Activated T-helper 1 cell treated with anti-CD3 and anti-CD28 coated beads, Interleukin-12 subunit alpha, Interleukin-12 subunit beta, Interleukin-2, Interleukin-4 antibody, amounts not matched to agents 30 ng/mL and 10 ng/mL and 1 ng/mL, durations not matched to agents 14 hours and 24 hours and 36 hours (primary cell): ENCODE measurements around the gene ZNF629. TPM values are rescaled to one million over a fixed set of nuclear protein-coding genes. Genes with fewer than 3 reads are reported as not detected.
"Not testable (repeated sequence)": the region's sequence is repeated elsewhere in the genome, so short reads cannot be mapped to it uniquely, and the experiment has no call there.

Source experiments
- DNase-seq: peaks from one replicate; pipeline ENCODE4 v3.0.0; 2021; ENCODE audit warnings: low spot score
- H3K27ac Mint-ChIP-seq: one replicate; pipeline ENCODE4 v1.8.0; 2021; ENCODE audit warnings: mild to moderate bottlenecking, mixed read lengths
- H3K27me3 Mint-ChIP-seq: one replicate; pipeline ENCODE4 v1.8.0; 2022; ENCODE audit warnings: mild to moderate bottlenecking, moderate library complexity, mixed read lengths; ENCODE audit not compliant: insufficient read depth
- H3K36me3 Mint-ChIP-seq: one replicate; pipeline ENCODE4 v1.8.0; 2021; ENCODE audit warnings: low read depth, mixed read lengths
- H3K4me1 Mint-ChIP-seq: one replicate; pipeline ENCODE4 v1.8.0; 2021; ENCODE audit warnings: low read depth, mixed read lengths
- H3K4me3 Mint-ChIP-seq: one replicate; pipeline ENCODE4 v1.8.0; 2021; ENCODE audit warnings: mild to moderate bottlenecking, moderate library complexity, mixed read lengths
- H3K9me3 Mint-ChIP-seq: one replicate; pipeline ENCODE4 v1.8.0; 2021; ENCODE audit warnings: mixed read lengths
- intact Hi-C: fragments of 100-400 bp; cut with micrococcal nuclease; formaldehyde crosslinking; loops from one replicate; pipeline ENCODE4 v1.15.1; 2024
- total RNA-seq: library from RNA; stranded (reverse); gene quantifications from 2 replicates; pipeline ENCODE4 v1.2.3, GENCODE V29; 2022

Gene ZNF629
- 2.7 and 3.2 TPM in 2 replicates for total RNA-seq

GRCh38 chr16:30786936-30787612, at the start of gene ZNF629:
ZNF629 (minus strand) TSS chr16:30787205; CDS start chr16:30784482, 2,723 bp downstream.
- Mint-ChIP-seq H3K4me3 (peak within 1 kb of the TSS; percentile 78), H3K36me3 (no peaks in the 10 kb centered on the region), H3K27ac (no peak within 1 kb of the TSS), H3K9me3 (no peaks in the 10 kb centered on the region), H3K4me1 (no peaks in the 10 kb centered on the region), H3K27me3 (peaks cover 36% of the 10 kb centered on the region)
- intact Hi-C loops = no loop called here
- DNase-seq = no peak

GRCh38 chr16:30834130-30834740, 47.2 kb upstream of the ZNF629 start:
- Mint-ChIP-seq H3K9me3 (no peaks in the 10 kb centered on the region), H3K4me1 (no peaks in the 10 kb centered on the region), H3K4me3 (no peak overlapping the region), H3K27ac (no peak overlapping the region), H3K36me3 (no peaks in the 10 kb centered on the region), H3K27me3 (peaks cover 4% of the 10 kb centered on the region)
- intact Hi-C loops = no loop called here
- DNase-seq = no peak

GRCh38 chr16:30830072-30830417, 43.0 kb upstream of the ZNF629 start:
- intact Hi-C loops = no loop called here
- Mint-ChIP-seq H3K4me1 (no peaks in the 10 kb centered on the region), H3K27ac (no peak overlapping the region), H3K27me3 (peaks cover 15% of the 10 kb centered on the region), H3K9me3 (no peaks in the 10 kb centered on the region), H3K36me3 (no peaks in the 10 kb centered on the region), H3K4me3 (no peak overlapping the region)
- DNase-seq = no peak

GRCh38 chr16:30829130-30830071, 42.4 kb upstream of the ZNF629 start:
- H3K27me3 Mint-ChIP-seq = peaks cover 15% of the 10 kb centered on the region
- H3K36me3 Mint-ChIP-seq = no peaks in the 10 kb centered on the region
- no peak overlapping the region for H3K27ac Mint-ChIP-seq
- DNase-seq = no peak
- no peaks in the 10 kb centered on the region for H3K4me1 Mint-ChIP-seq
- intact Hi-C loops = no loop called here
- no peak overlapping the region for H3K4me3 Mint-ChIP-seq
- H3K9me3 Mint-ChIP-seq = no peaks in the 10 kb centered on the region

- Mint-ChIP-seq H3K27me3 (peaks cover 5% of the 10 kb centered on the region), H3K4me1 (no peaks in the 10 kb centered on the region), H3K4me3 (no peak overlapping the region), H3K27ac (no peak overlapping the region), H3K36me3 (no peaks in the 10 kb centered on the region), H3K9me3 (no peaks in the 10 kb centered on the region)
- intact Hi-C loops = no loop called here
- no peak for DNase-seq
Measured at GRCh38 chr16:30821891-30822290, 34.9 kb upstream of the ZNF629 start.

GRCh38 chr16:30821441-30821840, 34.4 kb upstream of the ZNF629 start:
- H3K4me3 Mint-ChIP-seq, H3K27me3 Mint-ChIP-seq, DNase-seq, H3K4me1 Mint-ChIP-seq, intact Hi-C loops, H3K9me3 Mint-ChIP-seq, H3K27ac Mint-ChIP-seq, H3K36me3 Mint-ChIP-seq: not testable (repeated sequence)

- no peak for DNase-seq
- H3K4me1 Mint-ChIP-seq = no peaks in the 10 kb centered on the region
- H3K27ac Mint-ChIP-seq = no peak overlapping the region
- no peaks in the 10 kb centered on the region for H3K9me3 Mint-ChIP-seq
- H3K36me3 Mint-ChIP-seq = no peaks in the 10 kb centered on the region
- peaks cover 2% of the 10 kb centered on the region for H3K27me3 Mint-ChIP-seq
- no peak overlapping the region for H3K4me3 Mint-ChIP-seq
- intact Hi-C loops = no loop called here
Measured at GRCh38 chr16:30820952-30821421, 34.0 kb upstream of the ZNF629 start.

GRCh38 chr16:30816769-30817168, 29.8 kb upstream of the ZNF629 start:
- Mint-ChIP-seq H3K36me3 (no peaks in the 10 kb centered on the region), H3K4me1 (peaks cover 15% of the 10 kb centered on the region), H3K27me3 (peaks cover 1% of the 10 kb centered on the region), H3K4me3 (no peak overlapping the region), H3K9me3 (no peaks in the 10 kb centered on the region), H3K27ac (no peak overlapping the region)
- intact Hi-C loops = no loop called here
- no peak for DNase-seq

- Mint-ChIP-seq H3K4me1 (peaks cover 15% of the 10 kb centered on the region), H3K4me3 (peak overlapping the region; percentile 92), H3K9me3 (no peaks in the 10 kb centered on the region), H3K36me3 (no peaks in the 10 kb centered on the region), H3K27ac (peak overlapping the region; percentile 78), H3K27me3 (peaks cover 4% of the 10 kb centered on the region)
- DNase-seq = no peak
- intact Hi-C loops = loop anchor here (1.0 to 2.0 kb wide), 10 partner anchors 15 to 143 kb away; partner anchors contain the start of genes CFAP119, PHKG2, RNF40 and SETD1A
Measured at GRCh38 chr16:30813821-30814189, 26.8 kb upstream of the ZNF629 start.

- H3K36me3 Mint-ChIP-seq, DNase-seq, H3K4me3 Mint-ChIP-seq, H3K27ac Mint-ChIP-seq, H3K9me3 Mint-ChIP-seq, intact Hi-C loops: not testable (repeated sequence)
- H3K4me1 Mint-ChIP-seq = peaks cover 27% of the 10 kb centered on the region
- H3K27me3 Mint-ChIP-seq = peaks cover 15% of the 10 kb centered on the region
Measured at GRCh38 chr16:30809675-30810074, 22.7 kb upstream of the ZNF629 start.

- Mint-ChIP-seq H3K4me1 (peaks cover 22% of the 10 kb centered on the region), H3K27me3 (peaks cover 15% of the 10 kb centered on the region)
- intact Hi-C loops, H3K36me3 Mint-ChIP-seq, H3K9me3 Mint-ChIP-seq, H3K4me3 Mint-ChIP-seq, DNase-seq, H3K27ac Mint-ChIP-seq: not testable (repeated sequence)
Measured at GRCh38 chr16:30808890-30809426, 22.0 kb upstream of the ZNF629 start.

GRCh38 chr16:30808146-30808545, 21.1 kb upstream of the ZNF629 start:
- Mint-ChIP-seq H3K36me3 (peaks cover 3% of the 10 kb centered on the region), H3K4me1 (peaks cover 20% of the 10 kb centered on the region), H3K9me3 (no peaks in the 10 kb centered on the region), H3K4me3 (no peak overlapping the region), H3K27me3 (peaks cover 17% of the 10 kb centered on the region), H3K27ac (no peak overlapping the region)
- DNase-seq = no peak
- intact Hi-C loops = no loop called here
